ENCODE data around the gene MICB. TPM values are rescaled to one million over a fixed set of nuclear protein-coding genes. Genes with fewer than 3 reads are reported as not detected.
A peak's percentile ranks its signal among the peaks of the same experiment; 100 is the strongest.

MICB gene
- total and polyA plus RNA-seq, 9 of the 15 experiments (the other 6 are each of a cell fraction or from before 2014, with no cell fraction given), result 13.3 to 34.5 (median 19.8) TPM

GRCh38 chr6:31559606-31559957 is 61.6 kb downstream of the MICB start:
- peak overlapping the region; percentile 41 for H3K27ac ChIP-seq (ENCODE audit: extremely low read depth, low read depth, low read length)
- intact Hi-C loops (cut with micrococcal nuclease), result no loop called here
- POLR2A ChIA-PET, result interaction anchor here (0.7 to 5.8 kb wide), 12 partner anchors 9 to 239 kb away, joined by 3 to 38 read pairs (median 4); partner anchors contain the start of genes ATP6V1G2, DDX39B, NFKBIL1 and PRRC2A

More at GRCh38 chr6:31559606-31559957, 61.6 kb downstream of the MICB start:
- Histone ChIP-seq H3K79me2 (ENCODE audit: control insufficient read depth, insufficient read depth, low read length) (no peaks in the 10 kb centered on the region), H4K20me1 (replicated peaks; ENCODE audit: control insufficient read depth, insufficient read depth, low read length) (no peaks in the 10 kb centered on the region), H3K36me3 (ENCODE audit: control insufficient read depth, insufficient read depth, low read length) (peaks cover 51% of the 10 kb centered on the region), H3K4me3 (no peak overlapping the region), H3K9me3 (replicated peaks; ENCODE audit: control insufficient read depth, insufficient read depth, low read depth, low read length) (no peaks in the 10 kb centered on the region), H3K9ac (ENCODE audit: insufficient read depth in 1 of 2, low read depth in 2 of 2, low read length in 2 of 2) (peak overlapping the region; percentile 6 to 77; a peak in 2 of 4 replicates), H3K4me2 (ENCODE audit: insufficient read depth, low read length) (peak overlapping the region; percentile 17), H3K27me3 (ENCODE audit: control insufficient read depth in 2 of 2, insufficient read depth in 2 of 2, low read length in 2 of 2) (no peaks in the 10 kb centered on the region), H3K9me1 (ENCODE audit: control insufficient read depth, insufficient read depth, low read length) (peaks cover 6% of the 10 kb centered on the region), H3K4me1 (replicated peaks in 1 of 2; ENCODE audit: control insufficient read depth in 2 of 2, insufficient read depth in 2 of 2, low read length in 2 of 2) (peaks cover 47 to 64% of the 10 kb centered on the region in 2 experiments), H2AFZ (ENCODE audit: low read depth, low read length) (no peak overlapping the region)
- WGBS (ENCODE audit: insufficient coverage, low coverage, missing lambda C conversion rate), result 20% methylated on average over 4 of the region's 4 CpGs
- peak; percentile 77 for FAIRE-seq
- in situ Hi-C loops (cut with MboI), result no loop called here
- CTCF ChIA-PET (ENCODE audit: low intra/inter-chr PET ratio), result interaction anchor here (0.5 kb wide), 1 partner anchor 22 kb away, joined by 3 read pairs; no protein-coding TSS in a partner anchor
- ATAC-seq, result peak; percentile 29
- BruUV-seq (replicated peaks), result no TSS peak
- DNase-seq (ENCODE audit: extremely low read depth in 1 of 4, low spot score in 3 of 4), result no peak
- no peak for TF ChIP-seq CBX2 (IDR thresholded peaks at IDR 0.05; ENCODE audit: insufficient read depth, low read length, poor library complexity, severe bottlenecking)
- 0 out of 2 replicates have a peak, but pooled peaks have one; percentile 48 for TF ChIP-seq RERE (CRISPR knock-in tag; IDR thresholded peaks at IDR 0.05; ENCODE audit: borderline replicate concordance)
- peak; percentile 41 for TF ChIP-seq E2F8 (IDR thresholded peaks at IDR 0.05; ENCODE audit: low read depth, partially characterized antibody)
- no peak for TF ChIP-seq HBP1 (CRISPR knock-in tag; IDR thresholded peaks at IDR 0.05)
- TF ChIP-seq KHSRP (IDR thresholded peaks at IDR 0.05), result no peak
- no peak for TF ChIP-seq HDAC6 (IDR thresholded peaks at IDR 0.05; ENCODE audit: low read depth, low read length)
- TF ChIP-seq GTF2F1 (IDR thresholded peaks at IDR 0.05; ENCODE audit: low read depth, low read length), result no peak
- 0 out of 2 replicates have a peak, but pooled peaks have one; percentile 6 for TF ChIP-seq GABPB1 (CRISPR knock-in tag; IDR thresholded peaks at IDR 0.05)
- no peak for TF ChIP-seq FIP1L1 (IDR thresholded peaks at IDR 0.05; ENCODE audit: low read depth, low read length, poor library complexity, severe bottlenecking)

Data from K562 (cell line).